Measurements from ENCODE around the gene REG1A.

DNA sequence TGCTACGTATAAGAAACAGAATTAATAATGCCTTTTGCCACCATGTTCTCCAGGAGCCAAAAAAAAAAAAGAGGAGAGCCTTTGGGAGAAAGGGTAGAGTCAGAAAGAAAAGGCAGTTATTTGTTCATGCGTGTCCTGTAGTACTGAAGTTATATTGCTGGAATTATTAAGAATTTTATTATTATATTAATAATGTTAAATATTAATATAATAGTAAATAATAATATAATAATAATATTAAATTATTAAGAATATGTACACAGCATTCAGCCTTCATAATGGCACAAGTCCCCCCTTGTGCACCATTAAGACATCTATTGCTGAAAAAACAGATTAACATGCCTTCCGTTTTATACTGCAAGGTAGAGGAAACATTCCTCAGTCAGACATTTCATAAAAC is 8.1 kb downstream of the REG1A start:
- TF ChIP-seq ZNF281 (CRISPR knock-in tag; IDR thresholded peaks at IDR 0.05) (no peak), TCF7 (CRISPR knock-in tag; IDR thresholded peaks at IDR 0.05; ENCODE audit: low read depth) (no peak), CBFB (CRISPR knock-in tag; IDR thresholded peaks at IDR 0.05; ENCODE audit: low read depth) (no peak), JUN (CRISPR knock-in tag; IDR thresholded peaks at IDR 0.05) (no peak)
- TF ChIP-seq, protein P1, sequence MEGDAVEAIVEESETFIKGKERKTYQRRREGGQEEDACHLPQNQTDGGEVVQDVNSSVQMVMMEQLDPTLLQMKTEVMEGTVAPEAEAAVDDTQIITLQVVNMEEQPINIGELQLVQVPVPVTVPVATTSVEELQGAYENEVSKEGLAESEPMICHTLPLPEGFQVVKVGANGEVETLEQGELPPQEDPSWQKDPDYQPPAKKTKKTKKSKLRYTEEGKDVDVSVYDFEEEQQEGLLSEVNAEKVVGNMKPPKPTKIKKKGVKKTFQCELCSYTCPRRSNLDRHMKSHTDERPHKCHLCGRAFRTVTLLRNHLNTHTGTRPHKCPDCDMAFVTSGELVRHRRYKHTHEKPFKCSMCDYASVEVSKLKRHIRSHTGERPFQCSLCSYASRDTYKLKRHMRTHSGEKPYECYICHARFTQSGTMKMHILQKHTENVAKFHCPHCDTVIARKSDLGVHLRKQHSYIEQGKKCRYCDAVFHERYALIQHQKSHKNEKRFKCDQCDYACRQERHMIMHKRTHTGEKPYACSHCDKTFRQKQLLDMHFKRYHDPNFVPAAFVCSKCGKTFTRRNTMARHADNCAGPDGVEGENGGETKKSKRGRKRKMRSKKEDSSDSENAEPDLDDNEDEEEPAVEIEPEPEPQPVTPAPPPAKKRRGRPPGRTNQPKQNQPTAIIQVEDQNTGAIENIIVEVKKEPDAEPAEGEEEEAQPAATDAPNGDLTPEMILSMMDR (IDR thresholded peaks at IDR 0.05): no peak
- TF ChIP-seq, protein P2, sequence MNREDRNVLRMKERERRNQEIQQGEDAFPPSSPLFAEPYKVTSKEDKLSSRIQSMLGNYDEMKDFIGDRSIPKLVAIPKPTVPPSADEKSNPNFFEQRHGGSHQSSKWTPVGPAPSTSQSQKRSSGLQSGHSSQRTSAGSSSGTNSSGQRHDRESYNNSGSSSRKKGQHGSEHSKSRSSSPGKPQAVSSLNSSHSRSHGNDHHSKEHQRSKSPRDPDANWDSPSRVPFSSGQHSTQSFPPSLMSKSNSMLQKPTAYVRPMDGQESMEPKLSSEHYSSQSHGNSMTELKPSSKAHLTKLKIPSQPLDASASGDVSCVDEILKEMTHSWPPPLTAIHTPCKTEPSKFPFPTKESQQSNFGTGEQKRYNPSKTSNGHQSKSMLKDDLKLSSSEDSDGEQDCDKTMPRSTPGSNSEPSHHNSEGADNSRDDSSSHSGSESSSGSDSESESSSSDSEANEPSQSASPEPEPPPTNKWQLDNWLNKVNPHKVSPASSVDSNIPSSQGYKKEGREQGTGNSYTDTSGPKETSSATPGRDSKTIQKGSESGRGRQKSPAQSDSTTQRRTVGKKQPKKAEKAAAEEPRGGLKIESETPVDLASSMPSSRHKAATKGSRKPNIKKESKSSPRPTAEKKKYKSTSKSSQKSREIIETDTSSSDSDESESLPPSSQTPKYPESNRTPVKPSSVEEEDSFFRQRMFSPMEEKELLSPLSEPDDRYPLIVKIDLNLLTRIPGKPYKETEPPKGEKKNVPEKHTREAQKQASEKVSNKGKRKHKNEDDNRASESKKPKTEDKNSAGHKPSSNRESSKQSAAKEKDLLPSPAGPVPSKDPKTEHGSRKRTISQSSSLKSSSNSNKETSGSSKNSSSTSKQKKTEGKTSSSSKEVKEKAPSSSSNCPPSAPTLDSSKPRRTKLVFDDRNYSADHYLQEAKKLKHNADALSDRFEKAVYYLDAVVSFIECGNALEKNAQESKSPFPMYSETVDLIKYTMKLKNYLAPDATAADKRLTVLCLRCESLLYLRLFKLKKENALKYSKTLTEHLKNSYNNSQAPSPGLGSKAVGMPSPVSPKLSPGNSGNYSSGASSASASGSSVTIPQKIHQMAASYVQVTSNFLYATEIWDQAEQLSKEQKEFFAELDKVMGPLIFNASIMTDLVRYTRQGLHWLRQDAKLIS (CRISPR knock-in tag; IDR thresholded peaks at IDR 0.05; ENCODE audit: borderline replicate concordance): no peak
